Left cardiac atrium (tissue), 4 donors: Measurements from ENCODE around the gene TRAK1. TPM values are rescaled to one million over a fixed set of nuclear protein-coding genes. Genes with fewer than 3 reads are reported as not detected.

Experiments
- ATAC-seq, 2 donors: fragments of 200-7000 bp; cut with Tn5 transposase; one replicate each; pipeline ENCODE4 v1.9.1; 2020; ENCODE audit warnings: mild to moderate bottlenecking in 2 of 2, moderate library complexity in 2 of 2
- DNase-seq: peaks from one replicate; pipeline ENCODE4 v3.0.0-alpha.2; 2020
- intact Hi-C, 2 donors: fragments of 100-400 bp; cut with DNase I; formaldehyde crosslinking; loops; one replicate each; pipeline versions ENCODE4 v1.14.1 to v1.15.1; 2022 to 2023
- total RNA-seq, 2 donors: library from RNA; stranded (reverse); fragmentation: NEBNext Ultra II Directional; extraction: Animal tissue kit (Norgen Biotek cat#: 25700); gene quantifications; one replicate each; pipeline ENCODE4 v1.2.1, GENCODE V29; 2021
- donor health status: DM: no; HTN: yes; CAD: no.
- donor health status: DM: no; HTN: yes; CAD: no; lungs with severe emphysema.
- donor health status: DM: yes; HTN: yes; CAD: no.
- donor health status: Dilated cardiomyopathy.

TRAK1 gene
- total RNA-seq, 2 donors from 2014 or later, result 197 to 211 TPM

- intact Hi-C loops, result no loop called here
- no peak for ATAC-seq
- DNase-seq, result no peak
Measured at GRCh38 chr3:42139621-42140453, 48.7 kb downstream of the TRAK1 start.

DNA sequence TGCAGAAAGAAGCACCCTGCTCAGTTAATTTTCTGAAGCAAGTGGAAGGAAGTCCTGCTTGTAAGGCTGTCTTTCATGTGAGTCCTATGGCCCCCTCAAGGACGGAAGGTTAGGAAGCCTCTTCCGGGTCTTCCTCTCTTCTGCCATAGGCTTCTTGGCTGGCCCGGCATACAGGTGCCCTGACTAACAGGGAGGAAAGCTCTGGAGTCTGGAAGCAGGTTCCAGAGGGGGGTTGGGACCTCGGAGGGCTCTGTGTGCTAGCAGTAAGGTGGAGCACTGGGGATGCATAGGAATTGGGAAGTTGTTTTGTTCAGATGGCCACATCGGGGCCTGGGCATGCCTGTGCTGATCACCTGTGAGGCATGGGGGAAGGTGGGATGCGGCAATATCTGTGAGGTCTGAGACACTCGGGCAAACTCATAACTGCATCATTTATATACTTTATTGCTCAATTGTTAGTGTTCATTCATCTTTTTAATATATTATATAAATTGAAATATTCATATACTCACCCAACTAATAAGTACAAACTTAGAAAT, 49.6 kb downstream of the TRAK1 start:
- no peak for DNase-seq
- intact Hi-C loops, result no loop called here
- ATAC-seq, result no peak

- intact Hi-C loops, result no loop called here
- DNase-seq (no peak), ATAC-seq (no peak)
Measured at GRCh38 chr3:42143440-42143839, 52.3 kb downstream of the TRAK1 start.

DNA sequence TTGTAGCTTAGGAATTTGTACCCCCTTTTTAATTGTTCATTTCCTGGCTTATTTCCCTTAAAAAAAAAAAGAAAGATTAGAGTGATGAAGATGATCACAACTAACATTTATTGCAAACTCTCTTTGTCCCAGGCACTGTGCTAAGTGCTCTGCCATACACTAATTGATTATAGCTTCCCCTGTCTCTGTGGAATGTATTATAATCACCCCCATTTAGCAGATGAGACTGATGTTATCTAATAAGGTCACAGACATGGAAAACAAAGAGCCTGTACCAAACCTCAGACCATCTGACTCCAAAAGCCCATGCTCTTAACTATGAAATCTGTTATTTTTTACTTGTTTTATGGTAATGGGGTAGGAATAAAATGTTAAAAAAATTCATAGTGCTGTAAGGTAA, 53.1 kb downstream of the TRAK1 start:
- no peak for ATAC-seq
- intact Hi-C loops, result no loop called here
- no peak for DNase-seq

GRCh38 chr3:42148086-42148848, 57.1 kb downstream of the TRAK1 start:
- intact Hi-C loops, result no loop called here
- ATAC-seq (no peak), DNase-seq (no peak)

GRCh38 chr3:42148982-42149432, 57.9 kb downstream of the TRAK1 start:
- ATAC-seq (peak; percentile 98 to 99), DNase-seq (peak; percentile 79)
- intact Hi-C loops, result no loop called here

DNA sequence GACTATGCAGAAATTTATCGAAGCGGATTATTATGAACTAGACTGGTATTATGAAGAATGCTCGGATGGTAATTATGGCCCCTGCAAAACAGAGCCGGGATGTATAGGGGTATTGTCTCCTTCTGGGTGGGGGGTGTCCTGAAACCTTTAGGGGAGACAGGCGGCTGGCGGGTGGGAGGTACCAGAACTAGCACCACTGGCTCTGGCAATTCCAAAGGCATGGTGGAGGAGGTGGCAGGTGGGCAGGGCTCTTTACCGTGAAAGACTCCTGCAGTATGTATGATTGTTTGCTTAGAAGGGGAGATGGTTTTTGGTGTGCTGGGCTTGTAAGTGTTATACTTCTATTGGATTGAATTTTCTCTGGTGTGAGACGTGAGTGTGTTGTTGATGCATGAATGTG, 58.4 kb downstream of the TRAK1 start:
- ATAC-seq (no peak), DNase-seq (no peak)
- intact Hi-C loops, result no loop called here

- no peak for ATAC-seq
- intact Hi-C loops, result no loop called here
- DNase-seq, result no peak
Measured at GRCh38 chr3:42149975-42150374, 58.8 kb downstream of the TRAK1 start.

DNA sequence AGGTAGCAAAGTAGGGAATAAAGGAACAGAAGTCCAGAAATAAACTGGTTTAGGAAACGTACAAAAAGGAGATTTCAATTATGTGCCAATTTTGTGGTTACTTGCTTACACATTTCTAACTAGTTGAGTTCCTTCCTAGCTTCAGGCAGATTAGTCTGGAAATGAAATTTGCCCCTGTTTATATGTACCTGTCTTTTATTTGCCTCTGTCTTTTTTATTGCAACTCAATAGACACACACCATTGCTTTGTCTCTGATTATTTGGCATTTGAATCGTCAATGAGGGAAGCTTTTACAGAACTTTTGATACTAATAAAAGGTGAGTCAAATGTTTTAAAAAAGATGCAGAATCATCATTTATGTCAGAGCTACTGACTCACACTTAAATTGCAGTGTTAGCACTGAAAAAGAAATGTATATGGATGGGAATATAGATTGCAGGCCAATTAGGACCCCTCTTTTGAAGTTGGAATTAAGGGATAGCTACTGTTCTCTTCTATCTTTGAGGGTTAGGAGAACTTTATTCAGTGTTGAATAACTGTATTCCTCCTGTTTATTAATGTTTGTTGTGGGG, 60.5 kb downstream of the TRAK1 start:
- DNase-seq (no peak), ATAC-seq (no peak)
- intact Hi-C loops, result no loop called here

DNA sequence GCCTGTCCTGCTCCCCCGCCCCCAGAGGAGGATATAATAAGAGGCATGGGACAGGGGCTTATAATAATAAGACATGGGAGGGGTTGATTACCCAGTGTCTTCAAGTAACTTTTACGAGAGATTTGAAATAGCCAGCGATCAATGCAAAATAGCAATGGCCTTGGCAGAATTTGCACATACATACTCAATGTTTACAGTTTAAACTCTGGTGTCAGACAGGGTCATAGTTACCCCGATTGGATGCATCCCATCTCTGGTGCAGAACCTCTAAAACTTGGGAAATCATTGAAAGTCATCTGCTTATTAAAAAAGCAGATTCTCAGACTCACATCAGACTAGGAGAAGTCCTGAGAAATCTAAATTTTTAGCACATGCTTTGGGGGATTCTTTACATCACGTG, 61.0 kb downstream of the TRAK1 start:
- intact Hi-C loops, result no loop called here
- no peak for ATAC-seq
- DNase-seq, result no peak

GRCh38 chr3:42153039-42153438, 61.9 kb downstream of the TRAK1 start:
- ATAC-seq (peak in 1 of 2 donors; percentile 25), DNase-seq (no peak)
- intact Hi-C loops, result no loop called here

- intact Hi-C loops, result no loop called here
- ATAC-seq (no peak), DNase-seq (no peak)
Measured at GRCh38 chr3:42157540-42158538, 66.7 kb downstream of the TRAK1 start.

- DNase-seq (no peak), ATAC-seq (no peak)
- intact Hi-C loops, result no loop called here
Measured at GRCh38 chr3:42159147-42159546, 68.0 kb downstream of the TRAK1 start.

DNA sequence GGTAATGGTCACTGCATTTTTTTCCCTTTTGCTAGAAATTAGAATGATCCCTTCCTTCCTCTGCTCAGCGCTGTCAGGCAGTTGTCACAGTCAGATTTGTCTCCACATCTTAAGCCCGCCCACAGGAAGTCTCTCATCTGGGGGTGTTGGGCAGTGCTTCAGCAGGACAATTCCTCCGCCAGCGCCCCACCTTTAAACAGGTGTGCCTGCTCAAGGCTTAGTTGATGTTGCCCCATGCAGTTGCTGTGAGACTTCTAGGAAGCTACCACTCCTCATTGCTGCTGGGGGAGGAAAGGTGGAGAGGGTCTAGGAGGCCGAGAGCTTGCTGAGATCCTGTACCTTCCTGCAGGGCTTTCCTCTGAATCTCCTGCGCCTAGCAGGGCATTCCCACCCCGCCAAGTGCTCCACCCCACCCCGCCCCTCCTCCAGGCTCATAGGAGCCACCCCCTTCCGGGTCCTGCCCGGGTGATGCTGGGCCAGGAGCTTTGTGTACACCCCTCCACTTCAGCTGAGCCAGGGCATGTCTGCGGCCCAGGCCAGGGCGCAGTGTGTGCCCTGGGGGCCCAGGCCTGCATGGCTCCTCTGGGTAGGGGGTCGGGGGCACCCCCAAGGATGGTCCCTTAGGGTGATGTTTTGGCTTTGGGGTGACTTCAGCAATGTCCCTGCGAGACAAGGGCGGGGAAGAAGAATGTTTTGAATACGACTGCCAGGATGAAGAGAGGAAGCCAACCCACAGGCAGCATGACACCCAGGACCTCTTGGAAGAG, 68.7 kb downstream of the TRAK1 start:
- ATAC-seq (peak; percentile 71 to 87), DNase-seq (peak; percentile 53)
- intact Hi-C loops, result no loop called here

GRCh38 chr3:42161050-42161935, 70.1 kb downstream of the TRAK1 start:
- no peak for ATAC-seq
- DNase-seq, result no peak
- intact Hi-C loops, result no loop called here

DNA sequence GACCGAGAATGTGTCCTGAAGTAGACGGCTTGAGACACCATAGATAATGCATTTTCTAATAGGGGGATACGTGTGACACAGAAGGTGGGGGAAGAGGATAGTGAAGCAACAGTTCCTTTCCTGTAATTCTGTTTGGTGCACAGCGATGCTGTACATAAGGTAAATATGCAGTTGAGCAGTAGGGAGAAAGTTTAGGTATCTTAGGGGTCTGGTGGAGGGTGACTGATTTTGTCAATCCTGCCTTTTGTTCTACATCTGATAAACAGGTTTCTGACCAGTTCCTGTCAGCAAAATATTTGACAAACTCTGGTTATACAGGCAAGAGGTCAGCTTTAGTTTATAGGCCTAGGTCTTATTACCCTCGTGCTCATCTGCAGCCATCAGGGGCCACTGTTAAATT, 71.3 kb downstream of the TRAK1 start:
- intact Hi-C loops, result no loop called here
- DNase-seq, result no peak

DNA sequence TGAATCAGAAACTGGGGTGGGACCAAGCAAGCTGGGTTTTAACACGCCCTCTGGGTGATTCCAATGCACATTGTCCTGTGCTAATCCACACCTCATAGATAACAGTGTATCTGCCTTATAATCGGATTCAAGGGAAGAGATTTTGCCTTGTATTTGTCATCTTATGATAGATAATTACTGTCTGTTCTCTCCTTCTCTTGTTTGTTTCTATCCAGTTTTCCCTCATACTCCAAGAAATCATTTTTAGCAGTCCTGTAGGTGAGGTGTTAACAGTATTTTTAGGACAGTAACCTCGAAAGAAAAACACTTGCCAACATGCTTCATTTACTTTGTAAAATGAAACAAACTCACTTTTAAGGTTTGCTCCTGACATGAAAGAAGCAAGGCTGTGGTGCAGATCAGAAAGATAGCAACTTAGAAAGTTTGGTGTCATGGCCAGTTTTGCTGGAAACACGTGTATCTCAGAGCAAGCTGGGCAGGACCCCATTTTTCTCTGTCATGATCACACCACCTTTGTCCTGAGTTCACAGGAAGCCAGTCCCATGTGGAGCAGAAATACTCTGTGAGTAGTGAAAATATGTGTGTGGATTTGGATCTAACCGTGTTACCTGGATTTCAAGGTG, 72.6 kb downstream of the TRAK1 start:
- intact Hi-C loops, result no loop called here
- DNase-seq (no peak), ATAC-seq (no peak)

More for the DNA sequence above, 71.3 kb downstream of the TRAK1 start:
- ATAC-seq, result no peak
